ENCODE measurements around the gene LIPC.

- TF ChIP-seq TCF12 (IDR thresholded peaks at IDR 0.05; ENCODE audit: low read depth) (no peak), EP300 (IDR thresholded peaks at IDR 0.05; ENCODE audit: borderline replicate concordance) (no peak), TAF1 (IDR thresholded peaks at IDR 0.05; ENCODE audit: low read depth) (no peak), REST (IDR thresholded peaks at IDR 0.05; ENCODE audit: low read depth) (no peak), CREB1 (IDR thresholded peaks at IDR 0.05; ENCODE audit: low read depth) (no peak), RAD21 (IDR thresholded peaks at IDR 0.05; ENCODE audit: low read depth) (no peak), FOXM1 (IDR thresholded peaks at IDR 0.05; ENCODE audit: borderline replicate concordance, low read depth) (no peak), YY1 (IDR thresholded peaks at IDR 0.05; ENCODE audit: low read depth) (no peak), NFIC (IDR thresholded peaks at IDR 0.05) (no peak), MAX (IDR thresholded peaks at IDR 0.05) (no peak), ZBTB7A (IDR thresholded peaks at IDR 0.05; ENCODE audit: low read depth) (no peak)
These were observed 25.0 kb upstream of the LIPC start for GRCh38 chr15:58406811-58407210.
